ENCODE measurements around the gene DMD. TPM values are rescaled to one million over a fixed set of nuclear protein-coding genes. Genes with fewer than 3 reads are reported as not detected.

Gene DMD
- total RNA-seq, 1 donor from 2014 or later, result 9.7 TPM

DNA sequence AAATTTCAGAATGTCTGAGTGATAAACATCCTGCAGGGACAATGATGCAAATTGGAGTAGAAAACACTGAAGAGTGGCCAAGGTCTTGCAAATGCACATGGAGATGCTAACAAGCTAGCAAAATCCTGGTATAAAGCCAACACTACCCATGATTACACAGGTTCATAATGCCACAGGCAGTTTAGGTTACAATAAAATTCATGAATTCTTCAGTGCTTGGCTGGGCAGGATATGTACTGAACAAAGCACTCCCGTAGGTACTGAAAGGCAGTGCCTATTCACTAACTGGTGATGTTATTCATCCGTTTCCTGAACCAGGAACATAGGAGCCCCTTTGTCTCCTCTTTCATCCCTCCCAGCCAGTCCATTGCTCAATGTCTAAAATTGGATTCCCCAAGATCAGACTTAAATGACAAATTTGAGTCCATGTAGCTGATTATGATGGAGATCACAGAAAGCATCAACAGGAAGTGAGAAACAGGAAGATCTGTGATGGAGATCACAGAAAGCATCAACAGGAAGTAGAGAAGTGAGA is 244.5 kb downstream of the DMD start:
- Mint-ChIP-seq H3K27me3 (ENCODE audit: low read depth) (no peaks in the 10 kb centered on the region), H3K9me3 (peaks cover 8% of the 10 kb centered on the region), H3K4me3 (no peak overlapping the region), H3K36me3 (ENCODE audit: low read depth) (no peaks in the 10 kb centered on the region), H3K4me1 (peaks cover 7% of the 10 kb centered on the region), H3K27ac (ENCODE audit: unreplicated experiment) (no peak overlapping the region)
- no peak for DNase-seq (ENCODE audit: low read depth, low spot score)
- TF ChIP-seq, protein P1, sequence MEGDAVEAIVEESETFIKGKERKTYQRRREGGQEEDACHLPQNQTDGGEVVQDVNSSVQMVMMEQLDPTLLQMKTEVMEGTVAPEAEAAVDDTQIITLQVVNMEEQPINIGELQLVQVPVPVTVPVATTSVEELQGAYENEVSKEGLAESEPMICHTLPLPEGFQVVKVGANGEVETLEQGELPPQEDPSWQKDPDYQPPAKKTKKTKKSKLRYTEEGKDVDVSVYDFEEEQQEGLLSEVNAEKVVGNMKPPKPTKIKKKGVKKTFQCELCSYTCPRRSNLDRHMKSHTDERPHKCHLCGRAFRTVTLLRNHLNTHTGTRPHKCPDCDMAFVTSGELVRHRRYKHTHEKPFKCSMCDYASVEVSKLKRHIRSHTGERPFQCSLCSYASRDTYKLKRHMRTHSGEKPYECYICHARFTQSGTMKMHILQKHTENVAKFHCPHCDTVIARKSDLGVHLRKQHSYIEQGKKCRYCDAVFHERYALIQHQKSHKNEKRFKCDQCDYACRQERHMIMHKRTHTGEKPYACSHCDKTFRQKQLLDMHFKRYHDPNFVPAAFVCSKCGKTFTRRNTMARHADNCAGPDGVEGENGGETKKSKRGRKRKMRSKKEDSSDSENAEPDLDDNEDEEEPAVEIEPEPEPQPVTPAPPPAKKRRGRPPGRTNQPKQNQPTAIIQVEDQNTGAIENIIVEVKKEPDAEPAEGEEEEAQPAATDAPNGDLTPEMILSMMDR (conservative IDR thresholded peaks at IDR 0.05), result no peak

DNA sequence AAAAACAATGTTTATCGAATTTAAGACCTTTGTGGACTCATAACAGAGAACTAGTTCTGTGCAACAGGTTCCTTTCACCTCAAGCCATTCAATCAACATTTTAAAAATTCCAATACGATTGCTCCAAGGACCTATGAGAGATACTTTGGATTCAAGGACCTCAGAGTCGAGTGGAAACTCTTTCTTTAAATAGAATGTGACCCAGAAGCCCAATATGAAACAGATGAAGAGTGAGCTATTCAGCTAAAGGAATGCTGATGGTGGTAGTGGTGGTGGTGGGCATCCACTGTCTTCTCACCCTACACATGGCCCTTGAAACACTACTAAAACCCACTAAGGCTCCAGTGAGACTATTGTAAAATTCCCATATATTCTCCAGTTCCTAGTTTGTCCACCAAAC is 257.2 kb downstream of the DMD start:
- Mint-ChIP-seq H3K27ac (ENCODE audit: unreplicated experiment) (no peak overlapping the region), H3K27me3 (ENCODE audit: low read depth) (no peaks in the 10 kb centered on the region), H3K36me3 (ENCODE audit: low read depth) (no peaks in the 10 kb centered on the region), H3K4me3 (no peak overlapping the region), H3K9me3 (peaks cover 9% of the 10 kb centered on the region), H3K4me1 (no peaks in the 10 kb centered on the region)
- TF ChIP-seq, protein P1 (conservative IDR thresholded peaks at IDR 0.05), result no peak
- no peak for DNase-seq (ENCODE audit: low read depth, low spot score)

DNA sequence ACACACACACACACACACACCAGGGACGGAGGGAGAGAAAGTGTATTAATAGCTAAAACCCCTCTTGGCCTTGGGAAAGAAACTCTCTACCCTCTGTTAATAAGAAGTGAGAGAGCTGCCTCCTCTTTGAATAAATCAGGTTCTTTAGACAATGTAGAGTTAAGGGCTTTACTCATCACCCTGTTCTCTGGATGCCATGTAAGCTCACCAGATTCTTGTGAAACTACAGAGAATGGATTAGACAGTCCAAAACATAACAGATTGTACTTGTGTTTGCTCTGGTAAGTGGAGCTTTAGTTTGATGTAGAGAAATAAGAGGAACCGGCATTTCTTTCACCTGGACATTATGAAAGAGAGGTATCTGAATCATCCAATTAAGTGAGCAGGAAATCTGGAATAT is 263.2 kb downstream of the DMD start:
- Mint-ChIP-seq H3K36me3 (ENCODE audit: low read depth) (no peaks in the 10 kb centered on the region), H3K4me1 (no peaks in the 10 kb centered on the region), H3K27me3 (ENCODE audit: low read depth) (no peaks in the 10 kb centered on the region), H3K9me3 (no peaks in the 10 kb centered on the region), H3K27ac (ENCODE audit: unreplicated experiment) (no peak overlapping the region), H3K4me3 (no peak overlapping the region)
- TF ChIP-seq, protein P1 (conservative IDR thresholded peaks at IDR 0.05), result no peak
- DNase-seq (ENCODE audit: low read depth, low spot score), result no peak

DNA sequence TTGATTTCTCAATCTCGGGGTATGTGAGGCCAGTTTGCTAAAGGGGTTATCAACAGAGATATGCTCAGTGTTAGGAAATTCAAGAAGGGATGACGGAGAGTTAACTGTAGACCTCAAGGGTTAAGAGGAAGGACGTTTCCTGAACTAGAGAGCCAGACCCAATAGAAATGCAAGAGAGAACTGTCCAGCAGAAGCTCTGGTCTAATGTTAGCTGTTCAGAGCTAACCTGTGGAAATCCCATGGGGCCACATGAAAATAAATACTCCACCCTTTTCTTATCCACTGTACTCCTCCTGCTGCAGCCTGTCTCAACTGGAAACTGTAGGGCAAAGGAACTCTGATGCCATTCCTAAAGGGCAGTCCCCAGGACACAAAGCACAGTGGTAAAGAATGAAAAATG is 274.3 kb downstream of the DMD start:
- TF ChIP-seq, protein P1 (conservative IDR thresholded peaks at IDR 0.05), result no peak
- Mint-ChIP-seq H3K4me3 (no peak overlapping the region), H3K36me3 (ENCODE audit: low read depth) (no peaks in the 10 kb centered on the region), H3K4me1 (no peaks in the 10 kb centered on the region), H3K9me3 (no peaks in the 10 kb centered on the region), H3K27me3 (ENCODE audit: low read depth) (peaks cover 5% of the 10 kb centered on the region), H3K27ac (ENCODE audit: unreplicated experiment) (no peak overlapping the region)
- no peak for DNase-seq (ENCODE audit: low read depth, low spot score)

DNA sequence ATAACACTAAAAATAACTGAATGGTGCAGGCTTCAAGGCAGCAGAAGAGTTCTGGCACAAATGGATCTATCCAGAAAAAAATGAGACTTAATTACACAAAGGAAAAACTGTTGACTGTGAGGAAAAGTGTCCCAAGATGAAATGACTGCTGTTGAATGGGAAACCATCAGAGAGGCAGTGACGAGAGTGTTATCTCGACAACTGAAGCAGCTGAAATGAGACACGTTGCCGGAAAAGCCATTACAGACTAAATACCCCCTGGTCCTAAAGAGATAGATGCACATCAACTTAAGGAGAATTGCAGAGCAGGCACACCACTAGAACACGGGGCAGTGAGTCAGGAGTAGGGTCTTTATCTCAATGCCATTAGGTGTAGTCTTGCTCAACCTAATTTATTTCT is 277.8 kb downstream of the DMD start:
- Mint-ChIP-seq H3K27ac (ENCODE audit: unreplicated experiment) (peak overlapping the region; percentile 22), H3K36me3 (ENCODE audit: low read depth) (no peaks in the 10 kb centered on the region)

More for the DNA sequence above, 277.8 kb downstream of the DMD start:
- Mint-ChIP-seq H3K4me1 (no peaks in the 10 kb centered on the region), H3K27me3 (ENCODE audit: low read depth) (peaks cover 8% of the 10 kb centered on the region), H3K9me3 (no peaks in the 10 kb centered on the region), H3K4me3 (no peak overlapping the region)
- DNase-seq (ENCODE audit: low read depth, low spot score), result no peak
- TF ChIP-seq, protein P1 (conservative IDR thresholded peaks at IDR 0.05), result no peak
